NCI-H2081 (cell line): Measurements from ENCODE around the gene NBPF3.
A peak's percentile ranks its signal among the peaks of the same experiment; 100 is the strongest.
"Not testable (repeated sequence)": the region's sequence is repeated elsewhere in the genome, so short reads cannot be mapped to it uniquely, and the experiment has no call there.

Experiments
- DNase-seq, 2 experiments: peaks; one replicate each; lab custom pipeline; 2025; lab: John Stamatoyannopoulos, UW

The NBPF3 gene, protein sequence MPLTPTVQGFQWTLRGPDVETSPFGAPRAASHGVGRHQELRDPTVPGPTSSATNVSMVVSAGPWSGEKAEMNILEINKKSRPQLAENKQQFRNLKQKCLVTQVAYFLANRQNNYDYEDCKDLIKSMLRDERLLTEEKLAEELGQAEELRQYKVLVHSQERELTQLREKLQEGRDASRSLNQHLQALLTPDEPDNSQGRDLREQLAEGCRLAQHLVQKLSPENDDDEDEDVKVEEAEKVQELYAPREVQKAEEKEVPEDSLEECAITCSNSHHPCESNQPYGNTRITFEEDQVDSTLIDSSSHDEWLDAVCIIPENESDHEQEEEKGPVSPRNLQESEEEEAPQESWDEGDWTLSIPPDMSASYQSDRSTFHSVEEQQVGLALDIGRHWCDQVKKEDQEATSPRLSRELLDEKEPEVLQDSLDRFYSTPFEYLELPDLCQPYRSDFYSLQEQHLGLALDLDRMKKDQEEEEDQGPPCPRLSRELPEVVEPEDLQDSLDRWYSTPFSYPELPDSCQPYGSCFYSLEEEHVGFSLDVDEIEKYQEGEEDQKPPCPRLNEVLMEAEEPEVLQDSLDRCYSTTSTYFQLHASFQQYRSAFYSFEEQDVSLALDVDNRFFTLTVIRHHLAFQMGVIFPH

DNA sequence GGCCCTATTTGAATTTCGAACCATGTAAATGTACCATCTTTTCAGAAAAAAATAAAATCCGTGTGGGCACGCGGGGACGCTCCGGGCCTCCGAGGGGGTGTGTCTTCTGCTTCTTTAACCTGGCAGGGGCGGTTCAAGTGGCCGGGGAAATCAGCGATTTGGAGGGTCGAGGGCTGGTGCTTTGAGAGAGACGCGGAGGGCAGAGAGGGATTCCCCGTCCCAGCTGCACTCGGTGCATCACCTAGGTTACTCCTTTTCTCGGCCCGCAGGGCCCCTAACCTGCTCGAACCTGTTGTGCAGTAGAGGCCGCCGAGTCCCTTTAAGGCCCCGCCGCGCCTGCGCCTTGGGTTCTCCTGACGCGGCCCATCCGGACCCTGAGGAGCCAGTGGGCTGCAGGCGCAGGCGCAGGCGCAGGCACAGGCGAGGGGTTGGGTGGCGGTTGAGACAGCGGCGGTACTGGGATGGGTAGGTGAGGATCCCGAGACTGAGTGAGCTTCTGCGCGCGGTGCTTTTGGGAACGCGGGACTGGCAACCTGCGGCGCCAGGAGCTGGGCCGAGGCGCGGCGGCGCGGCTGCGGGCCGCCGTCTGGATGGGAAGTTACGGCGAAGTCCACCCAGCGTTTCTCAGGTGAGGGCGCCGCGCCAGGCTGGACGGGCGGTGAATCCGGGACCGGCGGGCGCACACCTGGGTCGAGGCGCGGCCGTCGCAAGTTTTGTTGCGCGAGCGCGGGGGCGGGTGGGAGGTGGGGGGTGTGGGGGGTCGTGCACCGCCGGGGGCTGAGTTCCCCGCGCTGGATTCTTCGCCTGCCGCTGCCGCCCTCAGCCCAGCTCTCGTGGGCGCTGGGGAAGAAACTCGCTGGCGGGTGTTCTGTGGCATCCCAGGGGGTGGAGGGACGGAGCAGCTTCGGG is at the start of gene NBPF3:
TSS of gene NBPF3 (plus strand) at position 417 of the 909 bp plus-strand sequence. CDS start 4,950 bp downstream, outside the sequence.
- peak; percentile 77 to 90 for DNase-seq

DNA sequence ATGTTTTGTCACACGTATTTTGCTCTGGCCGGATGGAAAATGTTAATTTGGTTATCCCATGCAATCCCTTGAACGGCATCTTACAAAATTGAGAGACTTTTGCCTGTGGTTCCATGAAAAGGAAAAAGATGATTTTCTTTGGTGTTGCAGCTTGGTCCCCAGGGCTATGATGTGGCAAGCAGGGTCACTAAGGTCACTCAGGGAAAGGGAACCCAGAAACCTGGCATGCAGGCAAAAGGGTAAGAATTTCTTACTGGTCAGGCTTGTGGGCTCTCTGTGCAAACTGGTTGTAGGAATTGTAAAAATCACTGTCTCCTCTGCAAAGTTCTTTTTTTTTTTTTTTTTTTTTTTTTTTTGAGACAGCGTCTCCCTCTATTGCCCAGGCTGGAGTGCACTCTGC is 48.4 kb upstream of the NBPF3 start:
- DNase-seq = no peak

DNA sequence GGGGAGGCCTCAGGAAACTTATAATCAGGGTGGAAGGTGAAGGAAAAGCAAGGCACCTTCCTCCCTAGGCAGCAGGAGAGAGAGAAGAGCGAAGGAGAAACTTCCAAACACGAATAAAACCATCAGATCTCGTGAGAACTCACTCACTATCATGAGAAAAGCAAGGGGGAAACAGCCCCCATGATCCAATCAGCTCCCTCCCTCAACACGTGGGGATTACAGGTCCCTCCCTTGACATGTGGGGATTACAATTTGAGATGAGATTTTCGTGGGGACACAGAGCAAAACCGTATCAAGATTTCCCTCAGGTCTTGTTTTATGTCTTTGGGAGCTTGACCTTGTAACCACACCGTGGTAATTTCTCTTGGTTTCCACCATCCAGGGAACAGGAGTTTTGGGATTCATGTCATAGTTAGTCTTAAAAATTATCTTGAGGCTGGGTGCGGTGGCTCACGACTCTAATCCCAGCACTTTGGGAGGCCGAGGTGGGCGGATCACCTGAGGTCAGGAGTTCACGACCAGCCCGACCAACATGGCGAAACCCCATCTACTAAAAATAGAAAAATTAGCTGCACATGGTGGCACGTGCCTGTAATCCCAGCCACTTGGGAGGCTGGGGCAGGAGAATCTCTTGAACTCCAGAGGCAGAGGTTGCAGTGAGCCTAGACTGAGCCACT is 47.2 kb upstream of the NBPF3 start:
- DNase-seq = no peak

- DNase-seq = no peak
Measured at GRCh38 chr1:21396516-21396915, 43.4 kb upstream of the NBPF3 start.

GRCh38 chr1:21397813-21398188 is 42.1 kb upstream of the NBPF3 start:
- no peak for DNase-seq

DNA sequence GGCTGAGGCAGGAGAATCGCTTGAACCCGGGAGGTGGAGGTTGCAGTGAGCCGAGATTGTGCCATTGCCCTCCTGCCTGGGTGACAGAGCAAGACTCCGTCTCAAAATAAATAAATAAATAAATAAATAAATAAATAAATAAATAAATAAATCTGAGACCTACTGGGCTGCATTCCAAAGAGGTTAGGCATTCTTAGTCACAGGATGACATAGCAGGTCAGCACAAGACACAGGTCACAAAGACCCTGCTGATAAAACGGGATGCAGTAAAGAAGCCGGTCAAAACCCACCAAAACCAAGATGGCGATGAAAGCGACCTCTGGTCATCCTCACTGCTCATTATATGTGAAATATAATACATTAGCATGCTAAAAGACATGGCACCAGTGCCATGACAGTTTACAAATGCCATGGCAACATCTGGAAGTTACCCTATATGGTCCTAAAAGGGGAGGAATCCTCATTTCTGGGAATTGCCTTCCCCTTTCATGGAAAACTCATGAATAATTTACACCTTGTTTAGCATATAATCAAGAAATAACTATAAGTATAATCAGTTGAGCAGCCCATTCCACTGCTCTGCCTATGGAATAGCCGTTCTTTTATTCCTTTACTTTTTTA is 38.1 kb upstream of the NBPF3 start:
- not testable (repeated sequence) for DNase-seq

DNA sequence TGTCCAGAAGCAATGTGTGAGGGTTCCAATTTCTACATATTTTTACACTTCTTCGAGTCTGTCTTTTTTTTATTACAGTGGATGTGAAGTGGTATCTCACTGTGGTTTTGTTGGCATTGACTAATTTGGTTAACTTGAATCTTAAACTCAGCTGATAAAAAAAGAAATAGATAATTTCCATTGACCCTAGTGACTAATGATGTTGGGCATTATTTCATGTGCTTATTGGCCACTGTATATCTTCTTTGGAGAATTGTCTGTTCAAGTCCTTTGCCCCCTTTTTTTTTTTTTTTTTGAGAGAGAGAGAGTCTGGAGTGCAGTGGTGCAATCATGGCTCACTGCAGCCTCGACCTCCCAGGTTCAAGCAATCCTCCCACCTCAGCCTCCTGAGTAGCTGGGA is 33.3 kb upstream of the NBPF3 start:
- DNase-seq = no peak

GRCh38 chr1:21409897-21410296 is 30.0 kb upstream of the NBPF3 start:
- DNase-seq = not testable (repeated sequence)

- no peak for DNase-seq
Measured at GRCh38 chr1:21414015-21414414, 25.9 kb upstream of the NBPF3 start.

- not testable (repeated sequence) for DNase-seq
Measured at GRCh38 chr1:21420378-21420777, 19.6 kb upstream of the NBPF3 start.

DNA sequence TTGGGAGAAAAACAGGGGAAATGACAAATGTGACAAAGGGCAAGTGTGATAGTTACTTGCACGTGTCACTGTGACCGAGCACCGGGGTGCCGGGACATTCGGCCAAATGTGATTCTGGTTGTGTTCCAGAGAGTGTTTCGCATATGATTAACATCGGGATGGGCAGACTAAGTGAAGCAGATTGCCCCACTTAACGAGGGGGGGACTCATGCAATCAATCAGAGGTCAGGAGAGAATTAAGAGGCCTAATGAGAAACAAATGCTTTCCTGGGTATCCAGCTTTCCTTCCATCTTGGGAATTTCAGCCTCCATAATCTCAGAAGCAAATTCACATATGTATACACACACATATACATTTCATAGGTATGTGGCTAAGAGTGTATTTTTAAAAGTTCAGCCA is 18.6 kb upstream of the NBPF3 start:
- not testable (repeated sequence) for DNase-seq

GRCh38 chr1:21427798-21428480 is 12.0 kb upstream of the NBPF3 start:
- not testable (repeated sequence) for DNase-seq

DNA sequence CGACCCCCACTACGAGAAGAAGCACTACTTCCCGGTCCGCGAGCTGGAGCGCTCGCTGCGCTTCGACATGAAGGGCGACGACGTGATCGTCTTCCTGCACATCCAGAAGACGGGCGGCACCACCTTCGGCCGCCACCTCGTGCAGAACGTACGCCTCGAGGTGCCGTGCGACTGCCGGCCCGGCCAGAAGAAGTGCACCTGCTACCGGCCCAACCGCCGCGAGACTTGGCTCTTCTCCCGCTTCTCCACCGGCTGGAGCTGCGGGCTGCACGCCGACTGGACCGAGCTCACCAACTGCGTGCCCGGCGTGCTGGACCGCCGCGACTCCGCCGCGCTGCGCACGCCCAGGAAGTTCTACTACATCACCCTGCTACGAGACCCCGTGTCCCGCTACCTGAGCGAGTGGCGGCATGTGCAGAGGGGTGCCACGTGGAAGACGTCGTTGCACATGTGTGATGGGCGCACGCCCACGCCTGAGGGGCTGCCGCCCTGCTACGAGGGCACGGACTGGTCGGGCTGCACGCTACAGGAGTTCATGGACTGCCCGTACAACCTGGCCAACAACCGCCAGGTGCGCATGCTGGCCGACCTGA is 11.4 kb upstream of the NBPF3 start:
- DNase-seq = not testable (repeated sequence)

DNA sequence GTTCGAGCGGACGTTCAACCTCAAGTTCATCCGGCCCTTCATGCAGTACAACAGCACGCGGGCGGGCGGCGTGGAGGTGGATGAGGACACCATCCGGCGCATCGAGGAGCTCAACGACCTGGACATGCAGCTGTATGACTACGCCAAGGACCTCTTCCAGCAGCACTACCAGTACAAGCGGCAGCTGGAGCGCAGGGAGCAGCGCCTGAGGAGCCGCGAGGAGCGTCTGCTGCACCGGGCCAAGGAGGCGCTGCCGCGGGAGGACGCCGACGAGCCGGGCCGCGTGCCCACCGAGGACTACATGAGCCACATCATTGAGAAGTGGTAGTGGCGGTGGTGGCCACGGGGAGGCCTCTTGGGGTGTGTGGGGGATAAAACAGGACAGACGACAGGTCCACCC is 10.7 kb upstream of the NBPF3 start:
- not testable (repeated sequence) for DNase-seq

- not testable (repeated sequence) for DNase-seq
Measured at GRCh38 chr1:21430875-21431274, 9.1 kb upstream of the NBPF3 start.

DNA sequence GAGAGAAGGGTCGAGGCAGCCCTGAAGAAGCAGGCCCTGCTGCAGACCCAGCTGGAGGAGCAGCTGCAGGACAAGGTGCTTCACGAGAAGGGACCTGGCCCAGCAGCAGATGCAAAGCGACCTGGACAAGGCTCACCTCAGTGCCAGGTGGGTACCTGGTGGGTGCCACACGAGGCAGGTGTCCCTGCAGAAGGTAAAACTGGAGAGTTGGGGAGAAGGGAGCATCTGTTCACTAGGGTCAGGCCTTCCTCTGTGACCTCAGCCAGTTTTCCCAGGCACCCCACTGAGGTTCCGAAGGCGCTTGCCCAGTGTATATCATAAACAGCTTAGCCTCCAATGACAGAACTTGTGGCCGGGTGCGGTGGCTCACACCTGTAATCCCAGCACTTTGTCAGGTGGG is 5.5 kb upstream of the NBPF3 start:
- no peak for DNase-seq

- DNase-seq = no peak
Measured at GRCh38 chr1:21435646-21436487, 4.1 kb upstream of the NBPF3 start.

- DNase-seq = no peak
Measured at GRCh38 chr1:21436488-21437340, 3.2 kb upstream of the NBPF3 start.

DNA sequence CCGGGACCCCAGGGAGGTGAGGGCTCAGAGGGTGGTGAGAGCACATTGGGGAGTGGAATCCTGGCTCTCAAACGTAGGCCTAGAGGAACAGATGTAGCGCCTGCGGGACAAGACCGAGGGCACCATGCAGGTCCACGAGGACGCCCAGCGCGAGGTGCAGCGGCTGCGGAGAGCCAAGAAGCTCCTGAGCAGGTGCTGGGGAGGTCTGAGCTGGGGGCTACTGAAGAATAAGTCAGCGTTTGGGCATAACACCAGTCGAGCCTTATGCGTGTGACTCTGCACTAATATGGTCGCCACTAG is 2.6 kb upstream of the NBPF3 start:
- DNase-seq = no peak
